GM21423 (cell line): ENCODE measurements around the gene ZSCAN32.

ENCODE experiments used
- ATAC-seq: cut with Tn5 transposase; IDR thresholded peaks from one replicate; pipeline ENCODE4 v1.9.1; 2021; ENCODE audit warnings: mild to moderate bottlenecking, moderate library complexity; ENCODE audit not compliant: unreplicated experiment

Gene ZSCAN32

GRCh38 chr16:3358871-3359270 lies 41.9 kb downstream of the ZSCAN32 start:
- no peak for ATAC-seq

- ATAC-seq = no peak
These were observed 44.7 kb downstream of the ZSCAN32 start for GRCh38 chr16:3356118-3356517.

DNA sequence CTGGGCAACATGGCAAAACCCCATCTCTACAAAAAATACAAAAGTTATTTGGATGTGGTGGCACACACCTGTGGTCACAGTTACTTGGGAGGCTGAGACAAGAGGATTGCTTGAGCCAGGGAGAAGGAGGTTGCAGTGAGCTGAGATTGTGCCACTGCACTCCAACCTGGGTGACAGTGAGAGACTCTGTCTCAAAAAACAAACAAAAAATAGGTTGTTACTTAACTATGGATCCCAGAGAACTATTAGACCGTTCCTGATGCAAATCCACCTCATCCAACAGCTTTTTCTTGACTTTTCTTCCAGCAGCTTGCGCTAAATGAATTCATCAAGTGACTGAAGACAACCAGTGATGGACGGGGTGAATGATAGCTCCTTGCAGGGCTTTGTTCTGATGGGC lies 45.2 kb downstream of the ZSCAN32 start, which contains the start of gene OR2C1:
OR2C1 (plus strand) TSS at position 301 of the 400 bp plus-strand sequence; CDS start at position 353, 52 bp downstream.
- no peak for ATAC-seq

DNA sequence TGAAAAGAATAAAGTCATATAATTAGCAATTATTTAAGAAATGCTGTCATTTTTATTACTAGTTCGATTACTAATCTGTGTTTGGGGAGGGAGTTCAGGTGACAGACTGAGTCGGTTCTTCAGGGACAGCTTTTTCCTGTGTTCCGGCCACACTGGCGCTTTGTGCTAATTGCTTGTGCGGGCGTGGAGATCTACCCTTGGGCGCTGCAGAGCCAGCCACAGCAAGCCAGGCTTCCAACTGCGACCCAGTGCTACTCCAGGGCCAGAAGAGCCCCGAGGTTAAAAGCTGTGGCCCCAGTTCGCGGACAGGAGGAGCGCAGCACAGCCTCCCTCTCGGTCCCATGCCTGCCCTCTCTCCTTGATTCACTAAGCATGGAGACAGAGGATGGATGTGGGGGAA lies 51.6 kb downstream of the ZSCAN32 start:
- no peak for ATAC-seq

GRCh38 chr16:3348547-3349167 lies 52.1 kb downstream of the ZSCAN32 start:
- no peak for ATAC-seq

DNA sequence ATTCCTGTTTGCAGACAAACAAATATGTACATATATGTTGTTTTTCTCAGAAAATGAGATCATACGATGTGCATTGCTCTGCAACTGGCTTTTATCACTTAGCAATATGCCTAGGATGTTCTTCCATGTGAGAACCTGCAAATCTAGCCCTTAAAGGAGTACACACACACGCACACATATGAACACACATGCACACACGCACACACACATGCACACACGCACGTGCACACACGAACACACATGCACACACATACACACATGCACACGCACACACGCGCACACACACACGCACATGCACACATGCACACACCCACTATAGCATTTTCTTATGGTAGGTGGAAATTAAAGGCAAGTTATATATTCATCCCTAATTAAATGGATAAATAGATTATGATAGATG lies 53.2 kb downstream of the ZSCAN32 start:
- ATAC-seq = no peak

DNA sequence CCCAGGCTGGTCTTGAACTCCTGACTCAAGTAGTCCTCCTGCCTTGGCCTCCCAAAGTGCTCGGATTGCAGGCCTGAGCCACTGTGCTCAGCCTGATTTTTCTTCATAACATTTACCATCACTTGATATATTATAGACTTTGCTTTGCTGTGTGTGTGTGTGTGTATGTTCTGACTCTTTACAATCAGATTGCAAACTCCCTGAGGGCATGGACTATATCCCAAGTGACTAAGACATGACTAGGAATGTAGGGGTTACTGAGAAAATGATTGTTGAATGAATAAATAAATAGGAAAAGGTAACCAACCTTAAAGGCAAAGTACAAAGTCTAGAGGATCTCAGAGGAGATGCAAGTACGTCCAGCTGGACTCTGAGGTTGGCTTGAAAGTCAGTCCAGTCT lies 54.8 kb downstream of the ZSCAN32 start:
- ATAC-seq = no peak
